GM12874 (cell line): ENCODE data around the gene IGF1.

Source experiments
- CTCF ChIP-seq: IDR thresholded peaks from 2 replicates; pipeline ENCODE4 v1.5.1; 2011; ENCODE audit warnings: low read depth, mild to moderate bottlenecking, control low read depth, low read length, moderate library complexity; ENCODE audit not compliant: insufficient read depth

Gene IGF1

GRCh38 chr12:102480406-102480805 is at the start of gene IGF1:
IGF1 (minus strand) TSS chr12:102480563; CDS start chr12:102480381, 182 bp downstream.
- TF ChIP-seq CTCF = no peak

- TF ChIP-seq CTCF = no peak
Observed at GRCh38 chr12:102528111-102528510, 47.7 kb upstream of the IGF1 start.

GRCh38 chr12:102527171-102527720 is 46.9 kb upstream of the IGF1 start:
- no peak for TF ChIP-seq CTCF

GRCh38 chr12:102526656-102527055 is 46.3 kb upstream of the IGF1 start:
- TF ChIP-seq CTCF = no peak

- peak; percentile 29; the same call in 1 of the 2 replicates for TF ChIP-seq CTCF
Observed at GRCh38 chr12:102522768-102523167, 42.4 kb upstream of the IGF1 start.

GRCh38 chr12:102521662-102522277 is 41.4 kb upstream of the IGF1 start:
- no peak for TF ChIP-seq CTCF

GRCh38 chr12:102518871-102519270 is 38.5 kb upstream of the IGF1 start:
- TF ChIP-seq CTCF = no peak

GRCh38 chr12:102514696-102515095 is 34.3 kb upstream of the IGF1 start:
- TF ChIP-seq CTCF = no peak
